T-helper 1 cell (primary cell): Measurements from ENCODE around the gene GRIN3B.
"Not testable (repeated sequence)": the region's sequence is repeated elsewhere in the genome, so short reads cannot be mapped to it uniquely, and the experiment has no call there.

Source experiments
- DNase-seq, 5 donors: peaks; one replicate each; pipeline ENCODE4 v3.0.0-alpha.2; 2012 to 2020
- total RNA-seq, 4 donors: gene quantifications; one replicate each; lab custom pipeline; 2026; lab: John Stamatoyannopoulos, UW

Gene GRIN3B, protein sequence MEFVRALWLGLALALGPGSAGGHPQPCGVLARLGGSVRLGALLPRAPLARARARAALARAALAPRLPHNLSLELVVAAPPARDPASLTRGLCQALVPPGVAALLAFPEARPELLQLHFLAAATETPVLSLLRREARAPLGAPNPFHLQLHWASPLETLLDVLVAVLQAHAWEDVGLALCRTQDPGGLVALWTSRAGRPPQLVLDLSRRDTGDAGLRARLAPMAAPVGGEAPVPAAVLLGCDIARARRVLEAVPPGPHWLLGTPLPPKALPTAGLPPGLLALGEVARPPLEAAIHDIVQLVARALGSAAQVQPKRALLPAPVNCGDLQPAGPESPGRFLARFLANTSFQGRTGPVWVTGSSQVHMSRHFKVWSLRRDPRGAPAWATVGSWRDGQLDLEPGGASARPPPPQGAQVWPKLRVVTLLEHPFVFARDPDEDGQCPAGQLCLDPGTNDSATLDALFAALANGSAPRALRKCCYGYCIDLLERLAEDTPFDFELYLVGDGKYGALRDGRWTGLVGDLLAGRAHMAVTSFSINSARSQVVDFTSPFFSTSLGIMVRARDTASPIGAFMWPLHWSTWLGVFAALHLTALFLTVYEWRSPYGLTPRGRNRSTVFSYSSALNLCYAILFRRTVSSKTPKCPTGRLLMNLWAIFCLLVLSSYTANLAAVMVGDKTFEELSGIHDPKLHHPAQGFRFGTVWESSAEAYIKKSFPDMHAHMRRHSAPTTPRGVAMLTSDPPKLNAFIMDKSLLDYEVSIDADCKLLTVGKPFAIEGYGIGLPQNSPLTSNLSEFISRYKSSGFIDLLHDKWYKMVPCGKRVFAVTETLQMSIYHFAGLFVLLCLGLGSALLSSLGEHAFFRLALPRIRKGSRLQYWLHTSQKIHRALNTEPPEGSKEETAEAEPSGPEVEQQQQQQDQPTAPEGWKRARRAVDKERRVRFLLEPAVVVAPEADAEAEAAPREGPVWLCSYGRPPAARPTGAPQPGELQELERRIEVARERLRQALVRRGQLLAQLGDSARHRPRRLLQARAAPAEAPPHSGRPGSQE
- total RNA-seq, result 0.08 to 0.83 (median 0.57) reads per million in 4 donors

DNA sequence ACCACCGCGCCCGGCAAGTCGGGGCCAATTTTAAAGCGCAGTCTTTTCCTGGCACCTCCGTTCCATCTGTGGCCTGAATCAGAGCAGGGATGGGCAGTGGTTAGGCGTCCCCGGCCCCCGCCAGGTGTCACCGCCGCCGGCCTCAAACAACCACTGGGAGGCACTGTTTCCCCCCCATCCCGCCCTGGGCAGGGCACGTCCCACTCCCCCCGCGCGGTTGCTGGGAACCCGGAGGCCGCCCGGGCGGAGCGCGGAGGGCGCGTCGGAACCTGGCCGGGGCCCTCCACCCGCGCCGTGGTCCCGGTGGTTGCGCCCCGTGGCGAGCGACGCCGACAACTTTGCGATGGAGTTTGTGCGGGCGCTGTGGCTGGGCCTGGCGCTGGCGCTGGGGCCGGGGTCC is at the start of gene GRIN3B:
TSS of gene GRIN3B (plus strand) at position 325 of the 400 bp plus-strand sequence. CDS start at position 344, 19 bp downstream.
- peak in 4 of 5 donors; percentile 52 to 62 (median 56) for DNase-seq

DNA sequence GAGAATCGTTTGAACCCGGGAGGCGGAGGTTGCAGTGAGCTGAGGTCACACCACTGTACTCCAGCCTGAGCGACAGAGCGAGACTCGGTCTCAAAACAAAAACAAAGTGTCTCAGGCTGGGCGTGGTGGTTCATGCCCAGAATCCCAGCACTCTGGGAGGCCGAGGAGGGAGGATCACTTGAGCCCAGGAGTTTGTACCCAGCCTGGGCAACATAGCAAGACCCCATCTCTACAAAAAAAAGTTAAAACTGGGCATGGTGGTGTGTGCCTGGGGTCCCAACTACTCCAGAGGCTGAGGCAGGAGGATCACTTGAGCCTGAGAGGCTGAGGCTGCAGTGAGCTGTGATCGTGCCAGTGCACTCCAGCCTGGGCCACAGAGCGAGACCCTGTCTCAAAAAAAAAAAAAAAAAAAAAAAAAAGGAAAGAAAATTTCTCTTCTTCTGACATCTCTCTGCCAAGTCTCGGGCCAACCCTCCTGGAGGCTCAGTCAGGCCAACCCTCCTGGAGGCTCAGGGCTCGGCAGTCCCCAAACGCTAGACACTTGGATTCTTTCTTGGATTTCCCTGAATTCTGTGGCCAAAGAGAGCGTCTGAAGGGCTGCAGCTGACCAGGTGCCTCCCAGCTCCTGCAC is 48.1 kb upstream of the GRIN3B start:
- no peak for DNase-seq

DNA sequence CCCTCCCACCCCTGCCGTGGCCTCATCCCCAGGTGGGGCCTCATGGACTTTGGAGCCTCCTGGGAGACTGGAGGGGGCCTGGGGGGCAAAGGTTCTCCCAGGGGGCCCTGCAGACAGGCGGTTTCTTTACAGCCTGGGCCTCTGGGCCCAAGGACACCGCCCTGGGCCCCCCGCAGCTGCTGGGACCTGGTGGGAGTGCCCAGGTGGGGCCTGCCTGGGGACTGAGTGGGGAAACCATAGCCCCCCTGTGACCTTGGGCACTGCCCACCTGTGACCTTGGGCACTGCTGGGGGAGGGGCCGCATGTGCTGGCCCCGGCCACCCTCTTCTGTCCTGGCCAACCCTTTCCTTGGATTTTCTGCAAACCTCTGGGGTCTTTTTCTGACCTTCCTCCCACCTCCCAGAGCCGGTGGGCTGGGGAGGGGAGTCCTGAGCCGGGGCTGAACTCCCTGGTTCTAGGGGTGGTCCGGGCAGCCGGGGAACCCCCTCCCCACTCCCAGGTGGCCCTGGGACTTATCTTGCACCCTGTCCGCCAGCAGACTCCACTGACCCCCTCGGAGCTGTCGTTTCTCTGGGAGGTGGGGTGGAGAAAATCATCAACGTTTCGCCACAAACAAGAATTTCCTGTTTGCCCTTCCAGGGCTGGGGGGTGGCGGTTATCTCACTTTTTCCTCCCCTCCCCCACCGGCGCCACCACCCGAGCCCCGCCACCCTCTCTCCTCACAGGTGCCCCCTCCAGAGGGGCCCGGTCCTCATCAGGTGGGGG is 47.4 kb upstream of the GRIN3B start:
- no peak for DNase-seq

DNA sequence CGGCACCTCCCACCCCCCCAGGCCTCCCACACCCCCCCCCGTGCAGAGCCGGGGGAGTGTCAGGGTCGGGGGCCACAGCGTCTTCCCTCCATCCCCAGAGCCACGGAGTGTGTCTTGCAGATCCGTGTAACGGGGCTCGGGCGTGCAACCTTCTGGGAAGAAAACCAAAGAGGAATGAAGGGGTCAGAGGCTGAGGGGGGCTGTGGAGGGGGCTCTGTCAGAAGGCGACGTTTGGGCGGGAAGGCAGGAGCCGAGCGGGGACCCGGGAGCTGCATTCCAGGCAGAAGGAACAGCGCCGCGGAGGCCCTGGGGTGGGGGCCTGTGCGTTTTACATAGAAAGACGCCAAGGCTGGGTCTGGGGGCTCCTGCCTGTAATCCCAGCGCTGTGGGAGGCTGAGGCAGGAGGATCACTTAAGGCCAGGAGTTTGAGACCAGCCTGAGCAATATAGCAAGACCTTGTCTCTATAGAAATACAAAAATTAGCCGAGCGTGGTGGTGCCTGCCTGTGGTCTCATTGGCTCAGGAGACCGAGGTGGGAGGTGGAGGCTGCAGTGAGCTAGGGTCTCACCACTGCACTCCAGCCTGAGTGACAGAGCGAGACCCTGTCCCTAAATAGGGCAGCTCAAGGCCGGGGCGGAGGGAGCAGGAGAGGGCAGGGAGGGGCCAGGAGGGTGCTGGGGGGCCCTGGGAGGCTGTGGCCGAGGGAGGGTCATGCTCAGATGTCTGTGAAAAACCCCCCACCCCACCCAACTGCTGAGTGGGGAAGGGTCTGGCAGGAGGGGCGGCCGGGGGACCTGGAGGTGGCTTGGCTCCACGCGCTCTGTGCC is 46.6 kb upstream of the GRIN3B start:
- DNase-seq, result no peak

DNA sequence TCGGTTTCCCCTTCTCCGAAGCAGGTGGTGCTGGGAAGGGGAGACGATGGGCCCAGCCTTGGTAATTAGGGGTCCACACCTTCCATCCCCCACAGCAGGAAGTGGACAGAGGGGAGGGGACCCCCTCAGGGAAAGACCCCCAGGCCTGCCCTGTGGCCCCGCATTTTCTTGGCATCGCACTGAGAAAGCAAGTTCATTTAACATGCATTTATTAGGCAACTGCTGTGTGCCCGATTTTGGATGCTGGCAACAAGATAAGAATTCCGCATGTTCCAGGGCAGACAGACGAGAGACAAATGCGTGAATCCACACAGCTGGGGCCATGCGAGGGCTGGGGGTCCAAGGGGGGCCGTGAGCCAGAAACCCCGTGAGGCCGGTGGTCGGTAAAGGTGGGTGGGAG is 45.9 kb upstream of the GRIN3B start:
- DNase-seq, result no peak

DNA sequence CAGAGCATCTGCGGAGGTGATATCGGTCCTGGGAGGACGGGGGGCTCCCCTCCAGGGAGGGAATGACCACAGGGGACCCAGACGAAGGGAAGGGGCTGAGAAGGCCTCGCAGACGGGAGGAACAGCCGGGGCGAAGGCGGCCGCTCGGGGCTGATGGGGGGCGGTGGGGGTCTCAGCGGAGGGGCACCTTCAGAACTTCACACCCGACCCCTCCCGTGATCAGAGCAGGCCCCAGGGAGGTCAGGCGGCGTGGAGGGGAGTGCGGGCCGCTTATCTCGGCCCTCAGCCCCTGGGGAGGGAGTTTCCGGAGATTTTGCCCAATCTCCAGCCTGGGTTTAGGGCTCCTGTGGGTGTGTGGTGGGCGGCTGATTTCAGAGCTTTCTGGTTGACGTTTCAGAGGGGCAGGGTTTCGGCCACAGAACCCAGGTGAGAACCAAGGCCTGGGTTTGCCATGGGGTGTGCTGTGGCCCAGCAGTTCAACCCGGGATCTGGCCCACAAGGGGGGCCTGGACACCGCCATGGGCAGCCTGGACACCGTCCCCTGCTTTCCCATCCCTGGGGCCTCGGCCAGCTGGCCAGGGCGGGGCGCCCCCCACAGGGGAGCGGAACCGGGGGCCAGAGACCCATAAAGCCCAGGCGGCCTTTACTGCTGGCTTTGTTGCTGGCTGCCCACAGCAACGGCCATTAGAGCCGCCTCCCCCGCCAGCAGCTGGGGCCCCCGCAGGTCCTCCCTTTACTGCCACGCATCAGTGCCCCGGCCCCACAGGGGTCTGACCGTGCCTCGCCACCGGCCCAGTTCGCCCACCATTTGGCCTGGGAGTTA is 45.3 kb upstream of the GRIN3B start:
- no peak for DNase-seq

DNA sequence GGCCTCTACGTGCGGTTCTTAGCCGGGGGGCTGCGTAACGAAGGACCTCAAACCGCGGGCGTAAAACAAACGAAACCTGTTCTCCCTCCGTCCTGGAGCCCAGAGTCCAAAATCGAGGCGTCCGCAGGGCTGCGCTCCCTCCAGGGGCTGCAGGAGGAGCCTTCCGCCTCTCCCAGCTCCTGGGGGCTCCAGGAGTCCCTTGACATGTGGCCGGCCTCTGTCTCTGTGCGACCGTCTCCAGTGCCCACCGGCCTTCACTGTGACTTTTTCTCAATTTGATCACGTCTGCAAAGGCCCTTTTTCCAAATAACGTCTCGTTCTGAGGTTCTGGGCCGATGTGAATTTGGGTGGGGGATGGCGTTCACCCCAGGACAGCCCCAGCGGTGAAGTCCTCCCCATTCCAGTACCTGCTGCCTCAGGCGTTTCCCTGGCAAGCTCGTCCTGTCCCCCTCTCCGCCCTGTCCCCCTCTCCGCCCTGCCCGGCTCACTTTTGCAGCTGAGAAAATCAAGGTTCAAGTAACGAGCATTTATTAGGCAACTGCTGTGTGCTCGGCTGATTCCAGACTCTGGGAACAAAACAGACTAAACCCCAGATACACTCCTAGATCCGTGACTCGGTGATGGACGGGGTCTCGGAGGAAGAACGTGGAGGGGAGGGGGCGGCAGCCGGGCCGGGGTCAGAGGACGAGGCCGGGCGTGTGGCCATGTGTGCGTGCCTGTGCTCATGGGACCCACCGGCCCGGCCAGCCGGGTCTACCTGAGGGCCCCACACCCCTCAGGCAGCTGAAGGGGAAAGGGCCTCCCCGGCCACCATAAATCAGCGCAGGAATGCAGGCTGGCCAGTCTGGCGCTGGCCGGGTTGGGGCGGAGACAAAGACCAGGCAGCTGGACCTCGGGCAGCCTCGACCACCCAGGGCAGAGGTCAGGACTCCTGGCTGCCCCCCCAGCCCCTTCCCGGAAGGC is 44.1 kb upstream of the GRIN3B start:
- DNase-seq, result no peak

DNA sequence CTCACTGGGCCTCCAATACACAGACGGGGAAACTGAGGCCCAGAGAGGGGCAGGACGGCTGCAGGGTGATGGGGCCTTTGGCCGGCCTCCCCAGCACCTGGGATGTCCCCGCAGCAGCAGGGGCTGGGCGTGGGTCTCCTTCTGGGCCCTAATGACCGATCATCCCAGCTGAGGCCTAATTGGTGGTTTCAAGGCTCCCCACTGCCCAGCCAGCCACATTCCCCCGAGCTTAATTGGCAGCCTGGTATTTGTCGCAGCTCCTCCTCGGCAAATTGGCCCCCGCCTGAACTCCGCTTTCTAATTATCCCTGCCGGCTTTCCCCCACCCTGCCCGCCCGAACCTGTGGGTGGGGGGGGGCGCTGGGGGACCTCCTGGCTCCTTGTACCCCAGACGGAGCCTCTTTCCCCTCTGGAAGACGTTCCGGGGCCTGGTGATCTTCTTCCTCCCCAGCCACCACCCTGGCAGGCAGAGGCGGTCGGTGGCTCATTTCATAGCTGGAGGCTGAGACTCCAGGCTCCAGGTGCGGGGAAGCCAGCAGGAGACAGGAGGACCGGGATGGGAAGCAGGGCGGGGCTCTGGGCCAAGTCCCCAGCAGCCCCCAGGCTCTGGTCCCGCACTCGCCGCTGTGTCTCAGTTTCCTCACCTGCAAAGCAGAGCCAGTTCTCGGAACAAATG is 43.3 kb upstream of the GRIN3B start:
- no peak for DNase-seq

DNA sequence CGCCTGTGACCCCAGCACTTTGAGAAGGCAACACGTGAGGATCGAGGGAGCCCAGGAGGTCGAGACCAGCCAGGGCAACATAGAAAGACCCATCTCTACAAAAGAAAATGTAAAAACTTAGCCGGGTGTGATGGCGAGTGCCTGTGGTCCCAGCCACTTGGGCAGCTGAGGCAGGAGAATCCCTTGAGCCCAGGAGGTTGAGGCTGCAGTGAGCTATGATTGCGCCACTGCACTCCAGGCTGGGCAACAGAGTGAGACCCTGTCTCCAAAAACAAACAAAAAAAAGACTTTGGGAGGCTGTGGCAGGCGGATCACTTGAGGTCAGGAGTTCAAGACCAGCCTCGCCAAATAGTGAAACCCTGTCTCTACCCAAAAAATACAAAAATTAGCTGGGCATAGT is 42.6 kb upstream of the GRIN3B start:
- DNase-seq, result not testable (repeated sequence)

DNA sequence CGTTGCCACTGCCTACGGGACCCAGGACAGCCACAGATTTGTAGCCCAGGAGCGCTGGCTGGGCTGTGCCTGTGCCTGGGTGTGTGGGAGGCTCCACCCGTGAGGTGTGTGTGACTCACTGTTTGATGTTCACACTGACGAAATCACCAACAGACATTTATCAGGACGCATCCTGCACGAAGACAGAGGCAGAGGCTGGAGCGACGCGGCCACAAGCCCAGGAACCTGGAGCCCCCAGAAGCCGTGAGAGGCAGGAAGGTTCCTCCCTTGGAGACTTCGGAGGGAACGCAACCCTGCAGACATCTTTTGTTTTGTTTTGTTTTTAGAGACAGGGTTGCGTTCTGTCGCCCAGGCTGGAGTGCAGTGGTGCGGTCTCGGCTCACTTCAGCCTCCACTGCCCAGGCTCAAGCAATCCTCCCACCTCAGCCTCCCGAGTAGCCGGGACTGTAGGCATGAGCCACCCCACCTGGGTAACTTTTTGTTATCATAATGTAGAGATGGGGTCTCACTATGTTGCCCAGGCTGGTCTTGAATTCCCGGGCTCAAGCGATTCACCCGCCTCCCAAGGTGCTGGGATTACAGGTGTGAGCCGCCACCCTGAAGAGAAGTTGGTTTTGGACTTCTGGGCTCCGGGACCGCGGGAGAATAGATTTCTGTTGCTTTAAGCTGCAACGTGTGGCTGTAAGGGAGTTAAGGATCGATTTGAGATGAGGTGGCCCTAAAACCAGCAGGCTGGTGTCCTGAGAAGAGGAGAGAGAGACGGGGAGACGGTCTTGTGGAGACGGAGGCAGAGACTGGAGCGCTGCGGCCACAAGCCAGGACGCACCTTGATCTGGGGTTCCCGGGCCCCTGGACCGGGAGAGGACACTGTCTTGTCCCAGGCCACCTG is 41.0 kb upstream of the GRIN3B start:
- DNase-seq, result no peak

DNA sequence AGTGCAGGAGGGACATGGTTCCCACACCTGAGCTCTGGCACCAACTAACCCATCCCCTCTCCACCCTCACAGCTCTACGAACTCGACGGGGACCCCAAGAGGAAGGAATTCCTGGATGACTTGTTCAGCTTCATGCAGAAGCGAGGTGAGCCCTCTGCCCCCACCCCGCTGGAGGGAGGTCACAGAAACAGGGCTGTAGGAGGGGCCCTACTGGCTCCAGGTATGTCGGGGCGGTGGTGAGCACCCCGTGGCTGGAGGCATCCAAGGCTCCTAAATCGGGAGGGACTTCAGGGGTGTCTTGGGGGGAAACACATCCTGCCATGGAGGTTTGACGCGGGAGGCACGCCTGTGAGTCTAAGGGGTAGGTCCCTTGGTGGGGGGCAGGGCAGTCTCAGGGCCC is 40.2 kb upstream of the GRIN3B start:
- no peak for DNase-seq

DNA sequence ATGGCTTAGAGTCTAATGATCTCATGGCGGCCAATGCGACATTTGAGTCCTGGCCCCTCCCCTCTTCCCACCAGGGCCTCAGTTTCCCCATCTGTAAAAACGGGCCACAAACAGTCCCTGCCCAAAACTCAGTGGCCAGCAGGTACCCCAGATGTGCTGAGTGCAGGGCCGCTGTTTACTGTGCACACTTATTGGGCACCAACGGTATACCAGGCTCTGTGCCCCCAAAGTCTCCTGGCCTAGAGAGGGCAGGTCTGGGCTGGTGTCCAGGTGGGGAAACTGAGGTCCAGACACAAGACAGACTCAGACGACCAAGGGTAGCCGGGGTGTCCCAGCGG is 39.6 kb upstream of the GRIN3B start:
- no peak for DNase-seq

DNA sequence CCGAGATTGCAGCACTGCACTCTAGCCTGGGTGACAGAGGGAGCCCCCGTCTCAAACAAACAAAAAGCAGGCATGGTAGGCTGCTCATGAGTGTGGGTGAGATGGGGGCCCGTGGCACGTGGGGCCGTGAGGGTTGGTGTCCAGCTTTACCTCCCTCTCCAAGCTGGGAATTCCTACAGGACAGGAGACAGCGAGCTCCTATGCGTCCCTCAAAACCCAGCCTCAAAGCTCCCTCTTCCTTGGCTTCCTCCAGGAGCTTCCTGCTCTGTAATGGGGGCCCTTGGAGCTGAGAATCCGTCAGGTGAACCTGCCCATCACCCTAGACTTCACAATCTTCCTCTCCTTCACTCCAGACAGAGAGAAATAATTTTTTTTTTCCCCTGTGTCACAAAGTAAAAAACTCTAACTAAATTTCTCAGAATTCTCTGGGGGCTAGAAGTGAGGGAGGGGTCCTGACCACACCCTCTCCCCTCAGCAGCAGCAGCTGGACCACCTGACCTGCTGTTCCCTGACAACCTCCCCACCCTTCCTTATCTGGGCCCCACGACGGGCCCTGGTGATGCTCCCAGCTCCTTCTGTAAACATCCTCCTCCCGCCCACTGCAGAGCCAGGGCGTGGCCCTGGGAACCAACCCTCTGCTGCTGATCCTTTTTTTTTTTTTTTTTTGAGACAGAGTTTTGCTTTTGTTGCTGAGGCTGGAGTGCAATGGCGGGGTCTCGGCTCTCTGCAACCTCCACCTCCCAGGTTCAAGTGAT is 38.2 kb upstream of the GRIN3B start:
- DNase-seq, result no peak

DNA sequence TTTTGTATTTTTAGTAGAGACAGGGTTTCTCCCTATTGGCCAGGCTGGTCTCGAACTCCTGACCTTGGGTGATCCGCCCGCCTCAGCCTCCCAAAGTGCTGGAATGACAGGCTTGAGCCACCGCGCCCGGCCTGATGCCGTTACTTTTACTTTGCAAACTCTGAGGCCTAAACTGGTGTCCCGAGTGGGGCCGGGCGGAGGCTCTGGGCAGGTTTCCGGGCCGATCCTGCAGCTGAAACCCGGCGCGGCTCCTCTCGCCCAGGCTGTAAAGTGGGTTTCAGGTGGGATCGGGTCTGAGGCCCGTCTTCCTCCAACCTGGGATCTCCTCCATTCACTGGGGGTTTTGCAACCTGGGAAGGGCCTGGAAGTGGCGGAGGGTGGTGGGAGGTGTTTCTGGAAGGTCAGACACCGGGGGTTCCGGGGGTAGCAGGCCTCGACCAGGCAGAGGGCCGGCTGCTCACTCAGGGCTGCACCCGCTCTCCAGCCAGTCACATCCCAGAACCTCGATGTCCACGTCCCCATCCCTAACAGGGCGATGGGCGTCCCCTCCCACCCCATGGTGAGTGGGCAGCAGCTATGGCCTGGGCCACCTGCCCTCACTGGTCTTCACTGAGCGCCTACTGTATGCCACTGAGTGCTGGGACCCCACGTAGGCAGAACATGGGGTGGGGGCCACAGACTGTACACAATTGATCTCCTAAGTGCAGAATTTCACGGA is 37.4 kb upstream of the GRIN3B start:
- DNase-seq, result no peak

DNA sequence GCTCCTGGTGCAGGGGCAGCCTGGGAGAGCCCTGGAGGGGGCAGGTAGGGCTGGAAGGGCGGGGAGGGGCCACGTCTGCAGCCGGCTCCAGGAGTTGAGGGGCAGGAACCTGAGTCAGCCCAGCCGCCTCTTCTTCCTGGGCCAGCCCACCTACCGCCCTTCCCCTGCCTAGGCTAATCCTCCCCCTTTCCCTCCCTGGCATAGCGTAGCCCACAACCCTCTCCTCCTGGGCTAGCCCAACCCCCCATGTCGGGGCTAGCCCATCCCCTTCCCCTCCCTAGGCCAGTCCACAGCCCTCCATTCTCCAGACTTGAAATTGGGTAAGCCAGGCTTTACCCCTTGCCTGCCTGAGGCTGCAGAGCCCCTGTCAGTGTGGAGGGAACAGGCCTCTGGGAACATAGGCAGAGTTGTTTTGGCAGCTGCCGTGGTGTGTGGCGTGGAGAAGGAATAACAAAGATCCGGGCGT is 36.7 kb upstream of the GRIN3B start:
- no peak for DNase-seq

DNA sequence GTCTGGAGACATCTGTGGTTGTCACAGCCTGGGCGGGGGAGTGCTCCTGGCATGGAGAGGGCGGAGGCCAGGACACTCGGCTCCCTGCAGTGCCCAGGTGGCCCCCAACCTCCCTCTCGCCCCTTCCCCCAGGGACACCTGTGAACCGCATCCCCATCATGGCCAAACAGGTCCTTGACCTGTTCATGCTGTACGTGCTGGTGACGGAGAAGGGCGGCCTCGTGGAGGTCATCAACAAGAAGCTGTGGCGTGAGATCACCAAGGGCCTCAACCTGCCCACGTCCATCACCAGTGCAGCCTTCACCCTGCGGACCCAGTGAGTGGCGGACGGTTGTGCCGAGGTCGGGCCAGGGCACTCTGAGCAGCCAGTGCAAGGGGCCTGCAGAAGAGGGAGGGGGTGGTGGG is 36.1 kb upstream of the GRIN3B start:
- DNase-seq, result no peak
